K562 (cell line): Measurements from ENCODE around the gene EIF2AK3. TPM values are rescaled to one million over a fixed set of nuclear protein-coding genes. Genes with fewer than 3 reads are reported as not detected.

Source experiments
- CAMTA2 ChIP-seq: fragments of 250-450 bp; sonication (Bioruptor Pico); conservative IDR thresholded peaks from 2 replicates; pipeline ENCODE4 v1.5.1; 2022
- FOSL1 ChIP-seq: fragments of 200-800 bp; sonication (Bioruptor generic); conservative IDR thresholded peaks from 2 replicates; pipeline ENCODE4 v1.6.1; 2016; ENCODE audit warnings: missing genetic modification characterization, missing compliant biosample characterization
- KDM1A ChIP-seq, 2 experiments: fragments of 450-650 bp; IDR thresholded peaks; 2 replicates each; pipeline ENCODE4 v1.6.1; 2016; ENCODE audit warnings: mild to moderate bottlenecking in 2 of 2
- NR4A1 ChIP-seq, 2 experiments: fragments of 250-450 bp in 1 of 2; fragments of 450-650 bp in 1 of 2; sonication (Bioruptor Pico) in 1 of 2; IDR thresholded peaks; 2 replicates each; pipeline versions ENCODE4 v1.4.0 to v1.6.1; 2016 to 2020; ENCODE audit warnings: mild to moderate bottlenecking in 2 of 2, missing compliant biosample characterization in 1 of 2, missing genetic modification characterization in 1 of 2, moderate library complexity in 1 of 2
- ZNF143 ChIP-seq: sonication (generic); formaldehyde crosslinking; IDR thresholded peaks from 2 replicates; pipeline ENCODE4 v1.9.0; 2022; ENCODE audit warnings: mild to moderate bottlenecking, missing genetic modification reagents
- ZNF407 ChIP-seq: fragments of 450-650 bp; IDR thresholded peaks from 2 replicates; pipeline ENCODE4 v1.6.1; 2016; ENCODE audit warnings: low read depth
- ZNF780A ChIP-seq: fragments of 250-450 bp; sonication (Bioruptor Pico); IDR thresholded peaks from 2 replicates; pipeline ENCODE4 v1.5.0; 2021; ENCODE audit warnings: mild to moderate bottlenecking
- polyA plus RNA-seq, 8 experiments: library from polyadenylated mRNA; depleted of rRNA in 4 of 8; stranded (reverse) in 5 of 8; unstranded in 3 of 8; fragments of >200 nt; fragmentation: Nextera tagmentation in 2 of 8; fragmentation: Illumina TruSeq in 1 of 8; extraction: Ambion mirVana in 2 of 8; extraction: Trizol in 1 of 8; gene quantifications; 2 replicates each; pipeline versions ENCODE4 v1.2.1 to v1.2.3, GENCODE V29; 2011 to 2014; ENCODE audit warnings: inconsistent platforms in 1 of 8, missing spikeins in 1 of 8
- total RNA-seq, 7 experiments: library from RNA; depleted of rRNA in 6 of 7; stranded (reverse); fragments of >200 nt in 6 of 7; fragmentation: Illumina TruSeq in 2 of 7; extraction: Trizol in 2 of 7; gene quantifications; 2 replicates each; pipeline versions ENCODE4 v1.2.1 to v1.2.3, GENCODE V29; 2011 to 2021; ENCODE audit warnings: low replicate concordance in 1 of 7
- TF ChIP-seq, protein P1 (sequence below): fragments of 450-650 bp; IDR thresholded peaks from 2 replicates; pipeline ENCODE4 v1.6.1; 2016; ENCODE audit warnings: low read depth, mild to moderate bottlenecking, moderate library complexity

EIF2AK3 gene
- total and polyA plus RNA-seq, 9 of the 15 experiments (the other 6 are each of a cell fraction or from before 2014, with no cell fraction given): 1.7 to 11.6 (median 7.4) TPM

DNA sequence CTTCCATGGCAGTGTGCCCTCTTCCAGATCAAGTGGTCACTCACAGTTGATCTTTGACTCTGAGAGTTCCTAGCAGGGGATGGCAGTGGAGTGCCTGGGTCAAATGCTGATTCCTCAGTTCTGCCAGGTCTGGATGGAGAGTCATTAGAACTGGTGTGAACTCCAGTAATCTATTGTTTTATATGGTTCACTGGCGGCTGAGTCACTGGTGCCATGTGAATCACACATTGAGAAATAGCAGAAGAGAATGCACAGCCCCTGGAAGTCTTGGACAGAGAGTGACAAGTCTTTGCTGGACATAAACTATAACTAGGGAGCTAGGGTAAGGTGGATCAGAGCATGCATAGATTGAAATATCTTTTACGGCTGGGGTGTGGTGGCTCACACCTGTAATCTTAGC lies 86.9 kb downstream of the EIF2AK3 start (continued):
- TF ChIP-seq ZNF407 (no peak), ZNF780A (CRISPR knock-in tag) (no peak), FOSL1 (tag) (no peak), KDM1A (IDR thresholded peaks at IDR 0.05) (no peak), NR4A1 (CRISPR knock-in tag; IDR thresholded peaks at IDR 0.05) (no peak), NR4A1 (tag; IDR thresholded peaks at IDR 0.05) (no peak), CAMTA2 (CRISPR knock-in tag) (no peak), ZNF143 (CRISPR knock-in tag) (no peak)
- TF ChIP-seq, protein P1, sequence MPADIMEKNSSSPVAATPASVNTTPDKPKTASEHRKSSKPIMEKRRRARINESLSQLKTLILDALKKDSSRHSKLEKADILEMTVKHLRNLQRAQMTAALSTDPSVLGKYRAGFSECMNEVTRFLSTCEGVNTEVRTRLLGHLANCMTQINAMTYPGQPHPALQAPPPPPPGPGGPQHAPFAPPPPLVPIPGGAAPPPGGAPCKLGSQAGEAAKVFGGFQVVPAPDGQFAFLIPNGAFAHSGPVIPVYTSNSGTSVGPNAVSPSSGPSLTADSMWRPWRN: no peak
